CD4-positive, alpha-beta T cell treated with Interleukin-15 for 4 hours (primary cell): ENCODE data around the gene SYF2.
"Not testable (repeated sequence)": the region's sequence is repeated elsewhere in the genome, so short reads cannot be mapped to it uniquely, and the experiment has no call there.

Experiments used
- DNase-seq: peaks from one replicate; pipeline ENCODE4 v3.0.0-alpha.2; 2020; ENCODE audit warnings: low spot score

Gene SYF2

DNA sequence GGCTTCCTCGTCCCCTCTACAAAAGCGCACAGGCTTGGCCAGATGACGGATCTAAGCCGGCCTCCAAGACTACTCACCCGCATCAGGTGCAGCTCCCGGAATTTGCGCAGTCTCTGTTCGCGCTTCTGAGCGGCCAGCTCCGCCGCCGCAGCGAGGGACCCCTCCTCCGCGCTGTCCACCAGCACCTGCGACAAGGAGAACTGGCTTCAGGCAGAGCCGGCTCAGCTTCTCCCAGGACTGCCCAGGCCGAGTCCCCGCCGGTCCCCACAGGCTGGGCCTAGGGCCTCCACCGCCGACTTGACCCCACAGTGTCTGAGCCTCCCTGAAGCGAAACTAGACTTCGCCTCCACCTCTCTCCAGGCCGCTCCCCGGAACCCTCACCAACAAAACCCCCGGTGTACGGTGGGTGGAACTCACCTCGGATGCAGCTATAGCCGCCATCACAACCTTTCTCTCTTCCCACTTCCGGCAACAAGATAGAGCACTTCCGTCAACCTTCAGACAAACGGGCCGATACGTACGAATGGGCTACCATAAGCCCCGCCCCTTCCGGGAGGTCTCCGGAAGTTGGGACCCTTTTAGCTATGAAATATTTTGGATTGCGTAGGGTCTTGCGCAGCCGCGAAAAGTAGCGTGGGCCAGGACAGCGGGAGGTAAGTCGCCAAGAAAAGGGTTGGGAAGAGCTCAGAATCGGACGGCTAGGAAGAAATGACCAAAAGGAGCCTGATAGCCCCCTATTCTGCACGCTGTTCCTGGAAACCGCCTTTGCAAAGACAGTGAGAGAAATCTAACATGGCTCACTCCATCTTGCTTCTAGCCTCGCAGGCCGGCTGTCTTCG, at the start of gene SYF2:
TSS of gene SYF2 (minus strand) at position 476 of the 839 bp plus-strand sequence. CDS start at position 441, 35 bp downstream.
- peak; percentile 91 for DNase-seq

DNA sequence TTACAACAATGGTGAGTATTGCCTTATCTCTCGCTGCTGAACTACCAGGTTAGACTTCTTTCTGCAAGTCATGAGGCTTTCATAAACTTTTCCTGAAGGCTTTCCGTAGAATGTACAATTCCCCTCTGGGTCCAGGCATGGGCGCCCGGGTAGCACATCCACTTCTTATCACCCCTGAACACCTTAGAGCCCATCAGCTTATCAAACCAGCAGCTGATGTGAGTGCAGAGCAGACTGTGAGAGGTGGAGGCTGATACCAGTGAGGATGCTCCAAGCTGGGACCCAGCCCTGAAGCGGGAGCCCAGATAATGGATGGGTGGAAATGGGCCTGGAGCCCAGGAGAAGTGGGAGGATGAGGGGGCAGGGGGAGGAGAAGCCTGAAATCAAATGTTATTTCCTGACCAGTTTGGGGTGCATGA, 47.4 kb upstream of the SYF2 start:
- not testable (repeated sequence) for DNase-seq

DNA sequence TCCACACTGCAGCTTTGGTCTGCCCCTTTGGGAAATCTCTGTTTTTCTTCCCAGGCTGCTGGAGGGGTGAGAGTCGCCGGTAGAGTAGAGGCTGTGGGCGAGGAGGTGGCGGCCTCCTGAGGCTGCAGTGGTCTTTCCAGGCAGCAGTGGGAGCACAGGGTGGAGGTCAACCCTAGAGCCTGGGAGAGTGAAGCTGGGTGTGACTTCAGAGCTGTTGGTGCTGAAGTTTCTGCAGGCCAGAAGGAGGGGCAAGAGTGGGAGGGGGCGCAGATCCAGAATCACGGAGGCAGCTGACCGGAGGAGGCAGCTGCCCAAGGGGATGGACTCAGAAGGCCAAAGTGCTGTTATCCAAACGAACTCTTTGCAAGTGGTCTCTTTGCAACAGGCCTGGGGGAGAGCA, 46.5 kb upstream of the SYF2 start:
- DNase-seq: not testable (repeated sequence)

DNA sequence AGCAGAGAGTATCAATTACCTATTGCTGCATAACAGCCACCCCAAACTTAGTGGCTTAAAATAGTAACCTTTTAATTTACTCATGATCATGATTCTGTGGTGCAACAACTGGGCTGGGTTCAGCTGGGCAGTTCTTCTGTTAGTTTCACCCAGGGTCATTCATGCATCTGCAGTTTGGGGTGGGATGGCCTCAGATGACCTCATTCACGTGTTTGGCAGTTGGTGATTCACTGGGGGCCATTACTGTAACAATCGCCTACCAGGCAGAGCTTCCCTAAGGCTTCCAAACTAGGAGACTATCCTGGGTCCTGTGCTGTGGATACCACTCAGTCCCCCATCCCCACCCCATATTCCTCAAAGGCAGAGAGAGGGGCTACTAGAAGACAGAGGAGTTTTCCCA, 46.1 kb upstream of the SYF2 start:
- DNase-seq: not testable (repeated sequence)

DNA sequence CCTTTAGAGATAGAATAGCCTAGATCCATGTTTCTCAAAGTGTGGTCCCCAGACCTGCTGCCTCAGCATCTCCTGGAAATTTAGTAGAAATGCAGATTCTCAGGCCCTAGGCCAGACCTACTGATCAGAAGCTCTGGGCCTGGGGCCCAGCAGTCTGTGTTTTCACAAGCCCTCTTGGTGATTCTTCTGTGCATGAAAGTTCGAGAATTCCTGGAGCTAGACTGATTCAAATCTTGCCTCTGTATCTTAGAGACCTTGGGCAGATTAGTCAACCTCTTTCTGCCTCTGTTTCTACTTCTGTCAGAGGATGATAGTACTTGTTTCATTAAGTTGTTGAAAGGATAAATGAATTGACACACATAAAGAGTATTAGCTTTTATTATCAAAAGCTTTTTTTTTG, 45.0 kb upstream of the SYF2 start:
- DNase-seq: not testable (repeated sequence)

DNA sequence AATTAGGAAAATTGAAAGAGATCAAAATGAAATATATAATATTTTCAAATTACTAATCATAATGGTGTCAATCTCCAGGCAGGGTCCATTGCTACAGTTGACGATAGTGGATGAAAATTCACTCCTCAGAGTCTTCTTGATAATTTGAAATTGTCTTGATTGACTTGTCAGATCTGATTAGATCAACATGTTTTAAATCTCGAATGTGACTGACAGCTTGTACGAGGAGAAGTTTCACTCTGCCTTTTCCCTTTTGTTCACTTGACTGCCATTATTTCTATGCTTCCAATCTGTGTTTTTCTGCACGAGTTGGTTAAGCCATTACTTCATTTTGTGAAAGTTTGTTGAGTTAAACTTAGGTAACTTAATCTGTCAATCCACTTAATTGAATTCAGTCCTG, 43.3 kb upstream of the SYF2 start:
- not testable (repeated sequence) for DNase-seq

DNA sequence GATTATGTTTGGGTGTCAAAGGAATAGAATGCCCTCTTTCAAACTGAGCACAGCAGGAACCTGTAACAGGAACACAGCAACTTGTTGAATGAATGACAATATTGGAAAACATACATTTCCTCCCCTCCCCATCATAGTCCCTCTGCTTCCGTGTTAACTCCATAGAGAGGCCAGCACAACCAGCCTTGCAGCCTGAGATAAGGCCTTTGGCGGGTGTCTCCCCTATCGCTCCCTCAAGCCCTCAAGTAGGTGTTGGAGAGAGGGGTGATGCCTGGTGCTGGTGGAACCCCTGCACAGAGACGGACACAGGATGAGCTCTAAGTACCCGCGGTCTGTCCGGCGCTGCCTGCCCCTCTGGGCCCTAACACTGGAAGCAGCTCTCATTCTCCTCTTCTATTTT, 39.9 kb upstream of the SYF2 start, which contains the start of gene RHD:
TSS of gene RHD (plus strand) at position 272 of the 400 bp plus-strand sequence. CDS start at position 311, 39 bp downstream.
- not testable (repeated sequence) for DNase-seq

DNA sequence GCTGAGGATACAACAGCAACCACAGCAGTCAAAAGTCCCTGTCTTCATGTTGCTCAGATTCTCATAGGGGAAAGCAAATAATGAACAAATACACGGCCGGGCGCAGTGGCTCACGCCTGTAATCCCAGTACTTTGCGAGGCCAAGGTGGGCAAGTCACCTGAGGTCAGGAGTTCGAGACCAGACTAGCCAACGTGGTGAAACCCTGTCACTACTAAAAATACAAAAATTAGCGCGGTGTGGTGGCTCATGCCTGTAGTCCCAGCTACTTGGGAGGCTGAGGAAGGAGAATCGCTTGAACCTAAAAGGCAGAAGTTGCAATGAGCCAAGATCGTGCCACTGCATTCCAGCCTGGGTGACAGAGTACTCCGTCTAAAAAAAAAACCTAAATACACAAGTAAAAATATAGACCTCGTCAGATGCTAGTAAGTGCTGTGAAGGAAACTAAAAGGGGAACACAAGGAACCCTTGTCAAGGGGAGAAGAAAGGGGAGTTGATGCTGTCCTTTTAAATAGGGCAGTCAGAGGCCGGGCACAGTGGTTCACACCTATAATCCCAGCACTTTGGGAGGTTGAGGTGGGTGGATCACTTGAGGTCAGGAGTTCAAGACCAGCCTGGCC, 36.0 kb upstream of the SYF2 start:
- DNase-seq: not testable (repeated sequence)

DNA sequence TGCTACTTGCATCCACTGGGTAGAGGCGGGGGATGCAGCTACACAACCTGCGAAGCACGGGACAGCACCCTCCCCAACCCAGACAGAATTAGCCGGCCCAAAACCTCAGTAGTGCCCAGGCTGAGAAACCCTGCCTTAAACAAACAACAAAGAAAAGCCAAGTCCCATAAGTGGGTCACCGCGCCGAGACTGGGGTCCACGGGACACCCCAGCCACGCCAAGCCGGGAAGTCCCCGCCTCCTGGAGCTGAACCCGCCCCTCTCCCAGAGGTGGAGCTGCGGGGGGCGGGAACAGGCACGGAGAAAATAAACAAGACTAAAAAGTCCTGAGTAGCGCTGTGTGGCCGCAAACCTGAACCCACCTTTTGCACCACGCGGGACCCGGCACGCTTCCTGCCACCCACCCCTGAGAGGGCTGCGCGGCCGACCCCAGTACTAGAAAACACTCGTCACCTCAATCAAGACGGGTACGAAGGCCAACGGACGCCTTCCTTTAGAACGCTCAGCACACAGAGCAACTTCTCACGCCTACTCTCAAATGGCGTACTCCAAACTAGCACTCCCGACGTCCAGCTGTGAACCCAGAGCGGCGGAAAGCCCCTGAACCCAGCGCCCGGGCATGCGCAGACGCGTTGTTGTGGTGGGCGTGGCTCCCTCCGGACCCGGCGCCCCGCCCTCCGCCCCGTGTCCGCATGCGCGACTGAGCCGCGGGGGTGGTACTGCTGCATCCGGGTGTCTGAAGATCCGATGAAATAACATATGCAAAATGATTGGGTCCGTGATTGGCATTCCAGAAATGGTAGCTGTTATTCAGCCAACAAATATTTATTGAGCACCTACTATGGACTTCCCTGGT, 35.2 kb upstream of the SYF2 start:
- DNase-seq: peak; percentile 85

DNA sequence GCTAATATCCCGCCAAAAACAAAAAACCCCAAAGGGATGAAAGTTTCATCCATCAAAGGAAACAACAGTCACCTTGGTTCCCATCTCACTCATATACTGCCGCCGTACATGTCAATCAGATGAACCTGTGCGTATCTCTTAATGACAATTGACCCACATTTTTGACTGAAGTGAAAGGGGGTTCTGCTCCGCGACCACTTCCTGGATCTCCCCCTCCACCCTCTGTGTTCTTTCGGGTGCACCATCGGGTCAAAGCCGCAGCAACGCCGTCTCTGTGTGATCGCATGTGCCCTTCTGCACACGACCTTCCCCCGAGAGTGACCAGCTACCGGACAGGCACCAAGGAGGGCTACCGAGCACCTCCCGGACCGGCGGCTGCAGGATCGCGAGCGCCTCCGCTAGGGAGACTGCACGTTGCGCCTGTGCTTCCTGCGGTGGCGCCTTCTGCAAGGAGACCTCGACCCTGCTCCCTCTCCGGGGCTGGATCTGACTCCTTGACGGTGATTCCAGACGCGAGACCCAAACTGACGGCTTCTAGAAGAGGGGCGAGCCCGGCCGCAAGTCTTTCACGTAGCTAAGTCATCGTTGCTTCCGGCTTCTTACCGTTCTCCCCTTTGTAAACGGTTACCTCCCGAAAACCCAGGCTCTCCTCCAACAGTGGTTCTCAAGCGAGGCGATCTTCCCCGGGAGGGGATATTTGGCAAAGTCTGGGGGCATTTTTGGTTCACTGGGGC, 34.4 kb upstream of the SYF2 start:
- not testable (repeated sequence) for DNase-seq

DNA sequence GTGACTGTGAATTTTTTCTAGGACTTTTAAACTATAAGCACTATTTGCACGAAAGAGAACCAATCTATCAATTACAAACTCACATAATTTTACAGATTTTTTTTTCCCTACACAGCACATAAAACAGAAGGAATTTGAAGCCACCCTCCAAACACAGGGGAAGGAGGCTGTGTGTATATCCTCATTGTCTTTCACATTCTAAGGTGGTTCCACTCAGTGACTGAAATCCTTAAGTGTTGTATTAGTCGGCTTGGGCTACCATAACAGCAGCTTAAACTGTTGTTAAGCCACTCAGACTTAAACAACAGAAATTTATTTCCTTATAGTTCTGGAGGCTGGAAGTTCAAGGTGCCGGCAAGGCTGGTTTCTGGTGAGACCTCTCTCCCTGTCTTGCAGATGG, 28.0 kb upstream of the SYF2 start:
- DNase-seq: not testable (repeated sequence)

DNA sequence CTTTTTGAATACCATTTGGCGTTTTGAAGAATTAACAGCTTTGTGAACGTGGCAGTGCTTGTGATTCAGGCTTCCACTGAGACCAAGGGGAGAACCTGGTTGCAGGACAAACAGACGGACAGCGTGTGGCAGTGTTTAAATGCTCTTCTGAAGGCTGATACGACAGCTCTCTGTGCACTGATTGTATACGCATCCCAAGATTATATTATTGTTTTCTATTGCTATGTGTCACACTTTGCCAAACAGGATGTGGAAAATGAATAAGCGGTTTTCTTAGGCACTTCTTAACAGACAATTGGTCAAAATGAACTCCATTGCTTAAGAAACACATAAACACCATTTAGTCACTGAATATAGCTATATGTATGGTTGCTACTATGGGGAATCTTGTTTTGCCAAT, 27.5 kb upstream of the SYF2 start:
- DNase-seq: not testable (repeated sequence)

DNA sequence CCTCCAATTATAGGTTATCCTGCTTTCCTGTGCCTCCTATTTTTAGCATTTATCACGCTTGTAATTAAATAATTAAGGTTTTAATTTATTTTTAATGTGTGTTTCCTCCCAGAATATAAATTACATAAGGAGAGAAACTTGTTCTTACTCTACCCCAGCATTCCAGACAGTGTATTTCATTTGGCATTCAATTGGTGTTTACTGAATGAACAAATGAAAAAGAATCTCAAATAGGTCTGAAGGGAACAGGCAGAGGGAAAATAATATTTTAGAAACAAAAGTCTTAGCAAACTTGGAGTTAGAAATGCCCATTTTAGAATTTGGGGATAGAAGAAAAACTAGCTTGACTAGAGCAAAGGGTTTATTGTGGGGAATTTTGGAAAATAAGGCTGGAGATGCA, 24.9 kb upstream of the SYF2 start:
- DNase-seq: no peak

DNA sequence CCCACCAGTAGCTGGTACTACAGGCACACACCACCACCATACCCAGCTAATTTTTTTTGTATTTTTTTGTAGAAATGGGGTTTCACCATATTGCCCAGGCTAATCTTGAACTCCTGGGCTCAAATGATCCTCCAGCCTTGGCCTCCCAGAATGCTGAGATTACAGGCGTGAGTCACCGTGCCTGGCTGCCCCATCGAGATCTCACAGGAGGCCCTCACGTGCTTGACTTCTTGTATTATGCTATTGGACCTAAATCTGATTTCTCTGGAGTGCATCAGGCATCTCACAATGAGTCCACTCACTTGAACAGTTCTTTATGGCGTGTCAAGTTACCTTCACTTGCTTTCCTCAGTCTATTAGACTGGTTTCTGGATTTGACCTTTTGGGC, 24.3 kb upstream of the SYF2 start:
- DNase-seq: no peak

DNA sequence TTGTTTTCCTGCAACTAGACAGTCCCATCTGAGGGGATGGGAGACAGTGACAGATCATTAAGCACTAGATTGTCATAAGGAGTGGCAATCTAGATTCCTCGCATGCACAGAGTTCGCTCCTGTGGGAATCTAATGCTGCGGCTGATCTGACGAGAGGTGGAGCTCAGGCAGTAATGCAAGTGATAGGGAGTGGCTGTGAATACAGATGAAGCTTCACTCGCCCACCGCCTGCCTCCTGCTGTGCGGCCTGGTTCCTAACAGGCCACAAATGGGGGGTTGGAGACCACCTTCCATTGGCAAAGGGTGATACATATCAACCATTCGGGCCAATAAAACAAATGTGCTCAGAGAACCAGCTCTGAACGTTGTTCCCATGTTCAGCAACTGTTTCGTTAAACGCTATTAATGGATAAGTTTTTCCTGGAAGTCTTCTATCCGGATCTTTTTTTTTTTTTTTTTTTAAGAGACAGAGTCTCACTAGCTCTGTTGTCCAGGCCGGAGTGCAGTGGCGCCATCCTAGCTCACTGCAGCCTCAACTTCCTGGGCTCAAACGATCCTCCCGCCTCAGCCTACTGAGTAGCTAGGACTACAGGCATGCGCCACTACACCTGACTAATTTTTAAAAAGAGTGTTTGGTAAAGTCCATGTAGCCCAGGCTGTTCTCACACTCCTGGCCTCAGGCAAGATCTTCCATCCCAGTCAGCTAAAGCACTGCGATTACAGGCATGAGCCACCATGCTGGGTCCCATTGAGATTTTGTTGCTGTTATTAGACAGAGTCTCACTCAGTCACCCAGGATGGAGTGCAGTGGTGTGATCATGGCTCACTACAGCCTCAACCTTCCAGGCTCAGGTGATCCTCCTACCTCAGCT, 23.6 kb upstream of the SYF2 start:
- no peak for DNase-seq

DNA sequence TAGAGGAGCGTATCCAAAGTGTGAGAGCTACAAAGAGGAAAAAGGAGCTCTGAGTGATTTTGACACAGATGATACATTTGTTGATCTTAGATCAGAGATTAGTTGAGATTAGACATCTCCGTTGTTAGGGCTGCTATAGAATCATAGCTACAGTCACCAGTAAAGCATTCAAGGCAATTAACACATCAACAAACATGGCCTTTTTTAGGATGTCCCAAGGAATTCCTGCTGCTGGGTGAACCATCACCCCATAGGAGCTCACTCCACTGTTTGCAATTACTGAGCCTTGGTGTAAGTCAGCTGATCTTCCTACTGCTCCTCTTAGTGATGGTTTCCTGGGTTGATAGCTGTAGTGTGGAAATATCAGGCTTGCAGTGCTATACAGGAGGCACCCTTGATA, 21.6 kb upstream of the SYF2 start:
- no peak for DNase-seq

DNA sequence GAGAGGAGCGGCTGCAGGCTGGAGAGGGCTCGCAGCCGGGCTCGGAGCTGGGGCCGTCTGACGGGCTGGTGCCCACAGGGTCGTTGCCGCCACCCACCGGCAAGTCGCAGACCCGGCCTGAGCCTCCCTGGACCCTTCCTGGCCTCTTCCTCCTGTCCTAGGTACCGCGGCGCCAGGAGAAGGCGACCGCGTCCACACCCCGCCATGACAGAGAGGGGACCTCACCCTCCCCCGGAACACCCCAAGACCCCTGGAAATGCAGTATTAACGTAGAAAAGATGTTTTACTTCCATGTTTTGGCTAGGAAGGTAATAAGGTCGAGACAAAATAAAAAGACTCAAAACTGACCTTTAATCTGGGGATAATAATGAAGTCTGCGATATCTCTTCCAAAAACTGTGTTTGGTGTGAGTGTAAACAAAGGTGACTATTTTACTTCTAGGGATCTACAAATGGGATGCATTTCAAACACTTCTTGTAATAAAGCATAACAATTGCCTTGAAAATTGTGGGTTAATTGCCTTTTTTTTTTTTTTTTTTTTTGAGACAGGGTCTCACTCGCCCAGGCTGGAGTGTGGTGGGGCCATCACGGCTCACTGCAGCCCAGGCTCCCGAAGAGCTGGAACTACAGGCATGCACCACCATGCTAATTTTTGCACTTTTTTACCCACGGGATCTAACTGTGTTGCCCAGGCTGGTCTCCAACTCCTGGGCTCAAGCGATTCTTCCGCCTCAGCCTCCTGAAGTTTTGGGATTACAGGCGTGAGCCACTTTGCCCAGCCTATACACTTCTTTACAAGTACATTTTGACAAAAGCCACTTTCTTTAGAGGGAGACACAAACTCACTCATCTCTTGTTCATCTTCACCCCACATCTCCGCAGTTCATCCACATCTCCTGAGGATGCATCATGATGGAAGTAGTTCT, 15.8 kb upstream of the SYF2 start:
- DNase-seq: no peak

DNA sequence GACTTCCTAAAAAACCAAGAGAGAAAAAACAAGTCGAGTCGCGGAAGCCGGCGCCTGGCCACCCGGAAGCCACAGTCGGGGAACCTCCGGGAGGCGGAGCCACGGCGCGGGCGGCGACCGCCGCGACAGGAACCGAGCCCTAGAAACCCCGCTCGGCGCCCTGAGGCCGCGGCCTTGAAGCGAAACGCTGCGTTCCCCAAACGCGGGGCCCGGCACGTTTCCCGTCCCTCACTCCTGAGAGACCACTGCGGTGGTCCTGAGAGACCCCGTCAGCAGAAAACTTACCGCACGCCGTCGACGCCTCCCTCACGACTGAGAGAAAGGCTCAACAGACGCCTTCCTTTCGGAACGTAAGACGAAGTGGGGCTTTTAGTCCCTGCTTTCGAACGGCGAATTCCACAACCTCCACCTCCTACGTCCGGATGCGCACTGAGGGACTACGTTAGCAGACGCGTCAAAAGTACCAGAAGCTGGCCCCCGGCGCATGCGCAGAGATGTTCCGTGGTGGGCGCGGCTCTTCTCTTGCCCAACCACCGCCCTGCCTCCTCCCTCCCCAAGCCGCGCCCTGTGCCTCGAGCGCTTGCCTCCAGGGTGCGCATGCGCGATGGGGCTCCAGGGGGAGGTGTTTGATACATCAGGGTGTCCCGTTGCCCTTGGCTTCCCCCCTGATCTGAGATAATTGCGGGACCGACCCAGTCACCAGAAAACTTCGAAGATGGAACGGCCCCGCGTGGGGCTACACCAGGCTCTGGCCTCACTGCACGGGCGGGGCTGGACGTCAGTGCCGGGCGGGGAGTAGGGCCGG, 14.9 kb upstream of the SYF2 start, which contains the start of gene RSRP1:
TSS of gene RSRP1 (minus strand) at position 431 of the 805 bp plus-strand sequence. CDS start 491 bp downstream, outside the sequence.
- DNase-seq: peak; percentile 100

DNA sequence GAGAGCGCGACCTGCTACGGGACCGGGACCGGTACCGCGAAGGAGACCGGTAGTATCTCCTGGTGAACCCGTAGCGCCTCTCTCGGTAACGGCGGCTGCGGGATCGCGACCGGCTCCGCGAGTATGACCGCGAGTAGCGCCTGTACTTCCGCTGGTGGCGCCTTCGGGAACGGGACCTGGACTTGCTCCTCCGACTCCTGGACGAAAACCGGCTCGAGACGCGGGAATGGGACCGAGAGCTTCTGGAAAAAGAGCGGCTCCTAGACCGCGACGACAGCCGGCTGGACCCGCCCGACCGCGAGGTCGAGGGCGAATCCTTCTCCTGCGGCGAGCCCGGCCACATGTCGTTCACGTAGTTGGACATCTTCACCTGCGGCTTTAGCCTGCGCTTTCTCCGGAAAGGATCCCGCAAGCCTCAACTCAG, 14.3 kb upstream of the SYF2 start:
- no peak for DNase-seq
